Duodenal mucosa (tissue), 2 donors: ENCODE data around the gene SSRP1.

Experiments used
- H3K27ac ChIP-seq: one replicate; pipeline ENCODE4 v1.7.0; 2013; ENCODE audit warnings: low read depth, low read length
- H3K27me3 ChIP-seq, 2 donors: one replicate each; pipeline ENCODE4 v1.7.0; 2013; ENCODE audit warnings: low read length in 2 of 2, control low read depth in 1 of 2; ENCODE audit not compliant: insufficient read depth in 2 of 2, control insufficient read depth in 1 of 2
- H3K36me3 ChIP-seq, 2 donors: one replicate each; pipeline ENCODE4 v1.7.0; 2013; ENCODE audit warnings: low read length in 2 of 2, control low read depth in 1 of 2; ENCODE audit not compliant: insufficient read depth in 2 of 2, control insufficient read depth in 1 of 2
- H3K4me1 ChIP-seq, 2 donors: one replicate each; pipeline ENCODE4 v1.7.0; 2013; ENCODE audit warnings: low read length in 2 of 2, control low read depth in 1 of 2; ENCODE audit not compliant: insufficient read depth in 2 of 2, control insufficient read depth in 1 of 2
- H3K4me3 ChIP-seq, 2 donors: one replicate each; pipeline ENCODE4 v1.7.0; 2013; ENCODE audit warnings: low read length in 2 of 2, low read depth in 1 of 2
- H3K9ac ChIP-seq, 2 donors: one replicate each; pipeline ENCODE4 v1.7.0; 2013; ENCODE audit warnings: low read length in 2 of 2, low read depth in 1 of 2
- H3K9me3 ChIP-seq, 2 donors: one replicate each; pipeline ENCODE4 v1.7.0; 2013; ENCODE audit warnings: low read length in 2 of 2, control low read depth in 1 of 2; ENCODE audit not compliant: control insufficient read depth in 1 of 2

SSRP1 gene

GRCh38 chr11:57359396-57359795, 23.7 kb upstream of the SSRP1 start:
- no peak overlapping the region for H3K27ac ChIP-seq
- H3K4me3 ChIP-seq = no peak overlapping the region
- H3K9me3 ChIP-seq = no peaks in the 10 kb centered on the region
- H3K9ac ChIP-seq = no peak overlapping the region
- H3K27me3 ChIP-seq = no peaks in the 10 kb centered on the region
- H3K36me3 ChIP-seq = no peaks in the 10 kb centered on the region
- peaks cover 0 to 3% of the 10 kb centered on the region in 2 donors for H3K4me1 ChIP-seq

GRCh38 chr11:57358991-57359390, 23.3 kb upstream of the SSRP1 start:
- Histone ChIP-seq H3K4me3 (no peak overlapping the region), H3K9ac (no peak overlapping the region), H3K36me3 (no peaks in the 10 kb centered on the region), H3K27ac (no peak overlapping the region), H3K9me3 (no peaks in the 10 kb centered on the region), H3K27me3 (no peaks in the 10 kb centered on the region), H3K4me1 (peaks cover 0 to 3% of the 10 kb centered on the region in 2 donors)

GRCh38 chr11:57358543-57358961, 22.9 kb upstream of the SSRP1 start:
- Histone ChIP-seq H3K36me3 (no peaks in the 10 kb centered on the region), H3K4me3 (no peak overlapping the region), H3K4me1 (peaks cover 0 to 3% of the 10 kb centered on the region in 2 donors), H3K27me3 (no peaks in the 10 kb centered on the region), H3K9me3 (no peaks in the 10 kb centered on the region), H3K9ac (no peak overlapping the region), H3K27ac (no peak overlapping the region)

DNA sequence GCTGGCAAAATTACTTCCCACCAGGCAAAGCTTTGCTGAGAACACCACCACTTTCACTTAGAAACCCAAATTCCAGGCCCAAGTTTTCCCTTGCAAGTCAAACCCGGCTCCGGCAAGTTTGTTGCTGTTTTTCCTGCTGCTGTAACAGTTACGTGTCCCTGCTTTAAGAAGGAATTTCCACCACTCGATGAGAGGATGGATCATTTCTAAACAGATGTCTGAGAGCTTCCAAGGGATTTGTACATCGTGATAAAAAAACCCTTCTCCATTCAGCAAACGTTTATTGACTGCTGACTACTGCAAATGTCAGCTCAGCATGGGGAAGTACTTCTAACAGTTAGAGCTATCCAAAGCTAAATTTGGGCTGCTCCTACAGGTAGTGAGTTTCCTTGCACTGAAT, 22.2 kb upstream of the SSRP1 start:
- no peak overlapping the region for H3K9ac ChIP-seq
- peaks cover 0 to 3% of the 10 kb centered on the region in 2 donors for H3K4me1 ChIP-seq
- no peaks in the 10 kb centered on the region for H3K9me3 ChIP-seq
- no peaks in the 10 kb centered on the region for H3K36me3 ChIP-seq
- H3K4me3 ChIP-seq = no peak overlapping the region
- no peaks in the 10 kb centered on the region for H3K27me3 ChIP-seq
- no peak overlapping the region for H3K27ac ChIP-seq

DNA sequence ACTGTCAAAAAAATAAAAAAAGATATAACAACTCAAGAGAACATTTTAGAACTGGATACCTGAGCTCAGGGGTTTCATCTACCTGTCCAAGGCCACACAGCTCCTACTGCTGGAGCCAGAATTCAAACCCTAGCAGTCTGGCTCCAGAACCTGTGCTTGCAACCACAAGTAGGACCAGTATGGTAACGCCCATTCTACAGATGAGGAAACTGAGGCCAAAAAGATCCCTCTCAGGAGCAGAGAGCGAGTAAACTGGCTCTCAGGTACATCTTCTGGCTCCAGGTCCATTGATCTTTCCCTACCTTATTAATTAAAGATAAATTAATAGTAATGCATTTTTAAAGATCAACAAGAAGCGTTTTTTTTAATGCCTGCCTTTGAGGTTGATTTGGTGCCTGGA, 21.6 kb upstream of the SSRP1 start:
- Histone ChIP-seq H3K4me1 (peaks cover 0 to 3% of the 10 kb centered on the region in 2 donors), H3K27me3 (no peaks in the 10 kb centered on the region), H3K9me3 (no peaks in the 10 kb centered on the region), H3K4me3 (no peak overlapping the region), H3K27ac (no peak overlapping the region), H3K36me3 (no peaks in the 10 kb centered on the region), H3K9ac (no peak overlapping the region)

GRCh38 chr11:57356268-57356667, 20.6 kb upstream of the SSRP1 start:
- Histone ChIP-seq H3K9me3 (peaks cover 0 to 3% of the 10 kb centered on the region in 2 donors), H3K27me3 (no peaks in the 10 kb centered on the region), H3K27ac (no peak overlapping the region), H3K4me1 (peaks cover 0 to 3% of the 10 kb centered on the region in 2 donors), H3K36me3 (no peaks in the 10 kb centered on the region), H3K4me3 (no peak overlapping the region), H3K9ac (no peak overlapping the region)

DNA sequence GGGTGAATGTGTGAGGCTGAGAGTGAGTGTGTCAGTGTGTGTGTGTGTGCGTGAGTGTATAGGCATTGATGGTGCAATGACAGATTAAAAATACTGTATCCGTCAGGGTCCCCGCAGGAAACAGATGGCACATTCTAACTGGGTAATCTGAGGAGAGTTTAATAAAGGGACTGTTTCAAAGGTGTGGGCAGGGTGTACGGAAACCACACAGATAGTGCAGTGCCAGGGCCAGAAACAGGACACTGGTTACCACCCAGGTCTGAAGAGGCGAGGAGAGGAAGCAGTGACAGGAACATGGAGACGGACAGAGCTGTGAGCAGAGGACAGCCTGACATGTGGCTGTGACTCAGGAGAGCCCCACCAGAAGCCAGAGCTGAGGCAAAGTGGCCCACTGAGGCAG, 19.0 kb upstream of the SSRP1 start:
- H3K27me3 ChIP-seq = no peaks in the 10 kb centered on the region
- no peaks in the 10 kb centered on the region for H3K36me3 ChIP-seq
- no peak overlapping the region for H3K27ac ChIP-seq
- H3K4me1 ChIP-seq = peaks cover 0 to 3% of the 10 kb centered on the region in 2 donors
- no peak overlapping the region for H3K9ac ChIP-seq
- peaks cover 0 to 3% of the 10 kb centered on the region in 2 donors for H3K9me3 ChIP-seq
- H3K4me3 ChIP-seq = no peak overlapping the region

DNA sequence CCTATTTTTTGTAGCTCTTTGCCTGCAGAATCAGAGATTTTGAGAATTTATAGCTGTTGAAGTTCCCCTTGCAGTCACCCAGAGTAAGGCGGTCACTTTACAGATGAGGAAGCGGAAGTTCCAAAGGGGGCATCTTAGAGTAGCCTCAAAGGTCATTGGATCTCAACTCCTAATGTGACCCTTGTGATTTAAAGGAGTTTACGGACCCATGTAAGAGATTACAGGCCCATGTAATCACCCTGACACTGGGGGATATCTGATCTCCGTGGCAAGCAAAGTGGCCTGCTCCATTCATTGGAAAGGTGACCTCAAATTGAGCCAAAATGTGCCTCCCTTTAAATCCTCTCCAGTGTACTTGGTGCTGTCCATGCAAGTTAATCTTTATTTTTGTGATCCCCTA, 18.2 kb upstream of the SSRP1 start:
- H3K9me3 ChIP-seq = peaks cover 0 to 3% of the 10 kb centered on the region in 2 donors
- no peak overlapping the region for H3K9ac ChIP-seq
- no peaks in the 10 kb centered on the region for H3K27me3 ChIP-seq
- H3K4me3 ChIP-seq = no peak overlapping the region
- no peak overlapping the region for H3K27ac ChIP-seq
- no peaks in the 10 kb centered on the region for H3K36me3 ChIP-seq
- peaks cover 0 to 3% of the 10 kb centered on the region in 2 donors for H3K4me1 ChIP-seq

GRCh38 chr11:57353446-57353845, 17.8 kb upstream of the SSRP1 start:
- no peak overlapping the region for H3K9ac ChIP-seq
- H3K4me3 ChIP-seq = no peak overlapping the region
- peaks cover 0 to 3% of the 10 kb centered on the region in 2 donors for H3K9me3 ChIP-seq
- peaks cover 0 to under 1% of the 10 kb centered on the region in 2 donors for H3K4me1 ChIP-seq
- no peaks in the 10 kb centered on the region for H3K36me3 ChIP-seq
- no peak overlapping the region for H3K27ac ChIP-seq
- no peaks in the 10 kb centered on the region for H3K27me3 ChIP-seq

- Histone ChIP-seq H3K4me3 (no peak overlapping the region), H3K36me3 (no peaks in the 10 kb centered on the region), H3K9ac (no peak overlapping the region), H3K4me1 (no peaks in the 10 kb centered on the region), H3K9me3 (peaks cover 0 to 3% of the 10 kb centered on the region in 2 donors), H3K27me3 (no peaks in the 10 kb centered on the region), H3K27ac (no peak overlapping the region)
Measured at GRCh38 chr11:57353036-57353435, 17.3 kb upstream of the SSRP1 start.
